Anterior cingulate cortex (tissue), 58 donors: ENCODE measurements around the gene BRINP1.
A peak's percentile ranks its signal among the peaks of the same experiment; 100 is the strongest.

Source experiments
- DNase-seq, 58 donors: peaks; one replicate each; lab custom pipeline; 2025; lab: John Stamatoyannopoulos, UW

BRINP1 gene

GRCh38 chr9:119368681-119369581 lies at the start of gene BRINP1:
Gene BRINP1, minus strand, starts transcription at chr9:119369435. Its CDS starts 56,080 bp downstream, at chr9:119313355.
- DNase-seq: peak in 56 of 58 donors; percentile 31 to 92 (median 74)

GRCh38 chr9:119418721-119419120 lies 49.5 kb upstream of the BRINP1 start:
- no peak for DNase-seq

- no peak for DNase-seq
These were observed 47.6 kb upstream of the BRINP1 start for GRCh38 chr9:119416793-119417192.

DNA sequence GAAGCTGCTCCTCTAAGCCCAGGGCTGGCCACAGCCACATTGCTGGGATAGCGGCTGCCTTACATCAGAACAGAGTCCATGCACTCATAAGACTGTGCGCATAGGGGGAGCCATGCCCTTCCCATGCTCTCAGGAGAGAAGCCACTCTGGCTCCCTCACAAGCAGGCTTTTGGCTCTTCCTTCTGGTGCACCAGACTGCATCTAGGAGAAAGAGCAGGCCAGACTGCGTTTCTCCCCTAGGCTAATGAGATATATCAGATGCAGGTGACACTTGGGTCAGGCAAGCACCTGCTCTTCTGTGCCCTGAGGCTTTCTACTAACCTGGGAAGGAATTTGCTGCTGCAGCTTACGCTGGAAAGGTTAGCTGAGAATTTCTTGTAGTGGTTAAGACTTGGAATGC lies 43.2 kb upstream of the BRINP1 start:
- DNase-seq: no peak

GRCh38 chr9:119409552-119409951 lies 40.3 kb upstream of the BRINP1 start:
- DNase-seq: no peak

- no peak for DNase-seq
These were observed 31.4 kb upstream of the BRINP1 start for GRCh38 chr9:119400606-119401005.

DNA sequence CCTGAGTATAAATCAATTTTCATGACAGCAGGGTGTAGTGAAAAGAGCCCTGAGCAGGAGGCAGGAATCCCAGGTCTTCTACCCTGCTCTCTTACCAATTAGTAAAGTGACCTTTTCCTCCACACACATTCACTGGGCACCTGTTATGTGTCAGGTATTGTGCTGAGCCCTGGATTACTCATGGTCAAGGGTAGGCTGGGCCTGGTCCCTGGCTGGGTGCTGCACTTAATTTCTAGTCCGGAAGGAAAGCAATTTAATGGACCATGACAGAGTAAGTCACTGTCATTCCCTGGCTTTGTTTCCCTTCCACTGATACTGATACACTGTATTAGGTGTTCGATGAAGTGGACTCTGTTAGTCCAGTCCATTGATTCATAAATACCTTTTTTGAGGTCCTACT lies 29.1 kb upstream of the BRINP1 start:
- DNase-seq: no peak

GRCh38 chr9:119391878-119392277 lies 22.6 kb upstream of the BRINP1 start:
- no peak for DNase-seq

GRCh38 chr9:119375892-119376291 lies 6.7 kb upstream of the BRINP1 start:
- DNase-seq: peak in 1 of 58 donors; percentile 13

DNA sequence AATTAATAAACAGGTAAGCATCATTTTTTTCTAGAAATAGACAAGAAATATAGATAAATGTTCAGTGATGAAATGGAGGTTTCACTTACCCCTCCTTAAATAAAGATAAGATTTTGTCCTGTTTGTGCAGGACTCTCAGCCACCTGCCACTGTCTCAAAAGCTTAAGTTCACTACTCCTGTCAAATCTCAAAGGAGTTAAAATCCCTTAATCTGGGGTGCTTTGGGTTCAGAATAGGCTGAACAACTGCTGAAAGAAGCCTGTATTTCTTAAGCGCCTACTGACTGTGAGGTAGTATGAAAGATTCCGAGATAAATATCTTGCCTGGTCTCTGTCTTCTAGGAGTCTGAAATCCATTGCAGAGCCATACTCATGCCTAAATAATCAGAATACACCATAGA lies 3.7 kb upstream of the BRINP1 start:
- DNase-seq: no peak

DNA sequence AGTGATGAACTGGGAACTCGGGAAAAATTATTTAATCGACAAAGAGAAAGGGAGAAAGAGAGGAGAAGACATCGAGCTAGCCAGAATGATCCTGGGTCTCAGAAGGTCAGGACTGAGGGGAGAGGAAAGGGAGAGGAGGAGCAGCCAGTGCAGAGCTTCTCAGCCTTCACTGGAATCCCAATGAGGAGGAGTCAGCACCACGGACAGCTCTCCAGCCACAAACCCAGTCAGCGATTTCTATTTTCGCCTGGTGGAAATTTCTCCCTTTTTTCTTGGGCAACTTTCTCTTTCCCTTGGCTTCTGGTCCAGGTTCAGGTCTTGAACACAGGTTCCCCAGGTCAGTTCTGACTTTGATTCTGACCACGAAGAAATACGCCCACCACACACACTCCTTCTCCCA lies 1.6 kb upstream of the BRINP1 start:
- peak in 10 of 58 donors; percentile 3 to 33 (median 12) for DNase-seq

DNA sequence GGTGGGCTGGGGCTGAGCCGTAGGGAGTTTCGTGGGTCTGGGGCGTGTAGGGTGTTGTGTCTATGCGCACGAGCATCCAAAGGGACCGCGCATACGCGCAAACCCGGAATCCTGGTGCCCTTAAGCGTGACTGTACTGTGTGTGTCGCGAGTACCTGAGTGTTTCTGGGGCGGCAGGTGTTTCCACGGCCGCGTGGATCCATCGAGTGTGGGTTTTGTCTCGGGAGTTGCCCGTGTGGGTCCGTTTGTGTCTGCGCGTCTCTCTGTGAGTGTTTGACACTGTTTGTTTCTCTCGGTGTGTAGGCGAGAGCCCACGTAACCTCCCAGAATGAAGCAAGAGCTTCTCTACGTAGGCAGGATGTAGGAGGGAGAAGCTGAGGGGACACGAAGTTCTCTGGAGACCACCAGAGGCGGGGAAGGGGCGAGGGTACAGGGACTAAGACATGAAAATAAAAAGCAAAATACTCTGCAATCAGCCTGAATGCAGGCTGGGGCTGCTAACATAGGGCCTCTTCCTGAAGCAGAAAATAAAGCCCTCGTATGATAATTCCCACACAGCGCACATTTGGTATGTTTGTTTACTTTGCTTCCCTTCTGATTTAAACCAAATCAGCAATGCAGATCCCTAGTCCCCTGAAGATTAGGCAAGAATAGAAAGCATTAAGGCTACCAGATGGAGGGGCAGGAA lies 588 bp upstream of the BRINP1 start:
- no peak for DNase-seq

GRCh38 chr9:119368179-119368578 lies 1.1 kb downstream of the BRINP1 start:
- peak in 17 of 58 donors; percentile 8 to 64 (median 26) for DNase-seq

GRCh38 chr9:119367683-119368075 lies 1.6 kb downstream of the BRINP1 start:
- DNase-seq: peak in 1 of 58 donors; percentile 5

- peak in 9 of 58 donors; percentile 3 to 41 (median 17) for DNase-seq
These were observed 2.1 kb downstream of the BRINP1 start for GRCh38 chr9:119366909-119367682.

DNA sequence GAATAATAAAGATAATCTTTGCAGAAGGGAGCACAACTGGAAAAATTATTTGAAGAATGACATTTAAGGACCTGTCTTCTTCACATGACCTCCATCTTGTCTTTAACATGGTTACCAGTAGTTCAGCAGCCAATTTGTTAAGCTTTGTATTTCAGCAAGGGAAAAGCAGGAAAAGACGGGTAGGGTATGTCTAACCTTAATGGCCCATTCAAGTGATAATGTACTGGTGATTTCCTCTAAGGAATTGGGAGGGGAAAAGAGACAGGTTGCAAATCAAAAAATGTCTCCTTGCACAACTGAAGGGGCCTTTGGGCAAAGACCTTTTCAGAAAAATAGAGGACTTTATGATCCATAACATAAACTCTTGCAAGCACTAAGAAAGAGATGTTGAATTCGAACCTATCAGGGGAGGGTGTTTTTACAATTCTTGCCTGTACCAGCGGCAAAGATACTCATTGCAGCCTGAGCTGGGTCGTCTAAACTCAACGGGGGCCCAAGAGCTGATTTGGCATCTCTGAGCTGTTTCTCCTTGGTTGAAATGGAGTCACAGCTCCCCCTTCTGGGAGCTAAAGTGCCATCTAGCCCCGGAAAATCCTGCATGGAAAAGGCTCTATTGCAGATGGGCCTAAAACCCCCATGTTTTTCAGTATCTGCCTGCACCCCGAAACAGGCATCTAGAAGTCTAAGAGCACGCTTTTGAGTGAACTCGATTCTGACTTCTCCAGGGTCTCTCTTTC lies 3.8 kb downstream of the BRINP1 start:
- peak in 51 of 58 donors; percentile 5 to 84 (median 41) for DNase-seq

DNA sequence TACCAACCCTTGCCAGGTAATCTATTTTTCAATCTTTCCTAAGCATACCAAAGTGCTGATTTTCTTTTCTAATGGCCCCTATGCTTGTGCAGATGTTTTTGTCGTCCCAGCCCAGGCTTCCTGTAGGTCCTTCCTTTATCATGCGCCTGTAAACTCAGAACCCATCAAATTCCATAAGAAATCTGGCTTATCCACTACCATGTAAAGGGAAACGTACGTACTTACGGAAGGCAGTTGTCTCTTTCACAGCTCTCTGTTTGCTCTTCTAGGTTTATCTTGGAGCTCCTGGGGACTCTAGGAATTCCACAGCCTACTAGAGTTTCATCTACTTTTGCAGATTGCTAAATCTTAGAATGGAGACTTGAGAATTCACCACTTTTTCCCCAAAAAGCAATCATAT lies 9.0 kb downstream of the BRINP1 start:
- no peak for DNase-seq

GRCh38 chr9:119357336-119358096 lies 11.7 kb downstream of the BRINP1 start:
- no peak for DNase-seq

GRCh38 chr9:119349351-119349825 lies 19.8 kb downstream of the BRINP1 start:
- peak in 3 of 58 donors; percentile 15 to 24 (median 21) for DNase-seq
